ENCODE results near the gene TCERG1L.

TCERG1L gene

GRCh38 chr10:131078131-131078881, 233.2 kb downstream of the TCERG1L start:
- DNase-seq, result no peak

- DNase-seq, result no peak
Measured at GRCh38 chr10:131077724-131078123, 233.8 kb downstream of the TCERG1L start.

GRCh38 chr10:131077031-131077430, 234.5 kb downstream of the TCERG1L start:
- no peak for DNase-seq

GRCh38 chr10:131076356-131076755, 235.2 kb downstream of the TCERG1L start:
- DNase-seq, result no peak

GRCh38 chr10:131075218-131075770, 236.2 kb downstream of the TCERG1L start:
- no peak for DNase-seq

GRCh38 chr10:131074682-131075081, 236.8 kb downstream of the TCERG1L start:
- no peak for DNase-seq

GRCh38 chr10:131073469-131074035, 238.0 kb downstream of the TCERG1L start:
- DNase-seq, result no peak

GRCh38 chr10:131072651-131073468, 238.7 kb downstream of the TCERG1L start:
- DNase-seq, result no peak

GRCh38 chr10:131071721-131072120, 239.8 kb downstream of the TCERG1L start:
- DNase-seq, result no peak

GRCh38 chr10:131070856-131071255, 240.7 kb downstream of the TCERG1L start:
- no peak for DNase-seq

GRCh38 chr10:131068760-131069159, 242.8 kb downstream of the TCERG1L start:
- no peak for DNase-seq

GRCh38 chr10:131068311-131068710, 243.2 kb downstream of the TCERG1L start:
- DNase-seq, result no peak

- no peak for DNase-seq
Measured at GRCh38 chr10:131067690-131068089, 243.8 kb downstream of the TCERG1L start.

GRCh38 chr10:131065673-131066305, 245.7 kb downstream of the TCERG1L start:
- no peak for DNase-seq

GRCh38 chr10:131063311-131063710, 248.2 kb downstream of the TCERG1L start:
- no peak for DNase-seq

- DNase-seq, result no peak
Measured at GRCh38 chr10:131062621-131063260, 248.8 kb downstream of the TCERG1L start.

GRCh38 chr10:131061216-131061615, 250.3 kb downstream of the TCERG1L start:
- DNase-seq, result no peak

GRCh38 chr10:131059881-131060280, 251.6 kb downstream of the TCERG1L start:
- no peak for DNase-seq

- DNase-seq, result no peak
Measured at GRCh38 chr10:131058799-131059198, 252.7 kb downstream of the TCERG1L start.

GRCh38 chr10:131056781-131057180, 254.7 kb downstream of the TCERG1L start:
- DNase-seq, result no peak

GRCh38 chr10:131056091-131056579, 255.4 kb downstream of the TCERG1L start:
- DNase-seq, result no peak

- DNase-seq, result no peak
Measured at GRCh38 chr10:131055437-131055836, 256.1 kb downstream of the TCERG1L start.

All from SHP77 treated with DMSO at 0.1 percent for 48 hours (cell line).